ENCODE data around the gene HTR7.
"Not testable (repeated sequence)": the region's sequence is repeated elsewhere in the genome, so short reads cannot be mapped to it uniquely, and the experiment has no call there.

HTR7 gene

GRCh38 chr10:90832111-90832510 lies 25.7 kb downstream of the HTR7 start:
- H3K79me1 ChIP-seq (replicated peaks; ENCODE audit: low read length, poor library complexity, severe bottlenecking) = no peaks in the 10 kb centered on the region
- no peak overlapping the region for H2AFZ ChIP-seq (ENCODE audit: low read depth, low read length)
- H3K9me3 ChIP-seq (ENCODE audit: control insufficient read depth, low read length) = no peaks in the 10 kb centered on the region
- no peak overlapping the region for H2BK15ac ChIP-seq (ENCODE audit: low read depth, poor library complexity, severe bottlenecking)
- no peaks in the 10 kb centered on the region for H3K27me3 ChIP-seq (ENCODE audit: control insufficient read depth in 1 of 2, insufficient read depth in 1 of 2, low read length in 2 of 2)
- no peak overlapping the region for H3K14ac ChIP-seq (ENCODE audit: low read length in 2 of 2)
- no peak overlapping the region for H2BK120ac ChIP-seq (ENCODE audit: low read depth, low read length)
- H3K4me3 ChIP-seq (ENCODE audit: insufficient read depth in 1 of 2, low read depth in 1 of 2, low read length in 2 of 2) = no peak overlapping the region
- H3K9ac ChIP-seq (ENCODE audit: low read length) = no peak overlapping the region
- peak overlapping the region; percentile 39 for H4K91ac ChIP-seq (ENCODE audit: low read length)
- H3K4me1 ChIP-seq (ENCODE audit: control insufficient read depth, insufficient read depth, low read depth, low read length) = peaks cover 1% of the 10 kb centered on the region
- H4K8ac ChIP-seq (ENCODE audit: low read length) = no peak overlapping the region
- no peak overlapping the region for H3K4ac ChIP-seq (ENCODE audit: low read depth in 1 of 2, low read length in 2 of 2)
- no peak overlapping the region for H2BK12ac ChIP-seq (ENCODE audit: low read length in 2 of 2)
- DNase-seq = no peak
- no peak overlapping the region for H2AK5ac ChIP-seq (ENCODE audit: low read length, severe bottlenecking)
- no peak overlapping the region for H3K18ac ChIP-seq (ENCODE audit: low read depth in 1 of 2, low read length in 2 of 2)
- no peak overlapping the region for H2BK5ac ChIP-seq (ENCODE audit: low read depth, low read length, poor library complexity, severe bottlenecking)
- H3K36me3 ChIP-seq (ENCODE audit: control insufficient read depth in 1 of 2, insufficient read depth in 2 of 2, low read depth in 1 of 2, low read length in 2 of 2) = no peaks in the 10 kb centered on the region
- H3K23ac ChIP-seq (ENCODE audit: low read length in 2 of 2) = no peak overlapping the region
- WGBS = 95% methylated on average over 17 of the region's 17 CpGs
- no peak overlapping the region for H3K4me2 ChIP-seq (ENCODE audit: low read length, poor library complexity, severe bottlenecking)
- no peak overlapping the region for H3K27ac ChIP-seq (ENCODE audit: low read length, poor library complexity, severe bottlenecking)

DNA sequence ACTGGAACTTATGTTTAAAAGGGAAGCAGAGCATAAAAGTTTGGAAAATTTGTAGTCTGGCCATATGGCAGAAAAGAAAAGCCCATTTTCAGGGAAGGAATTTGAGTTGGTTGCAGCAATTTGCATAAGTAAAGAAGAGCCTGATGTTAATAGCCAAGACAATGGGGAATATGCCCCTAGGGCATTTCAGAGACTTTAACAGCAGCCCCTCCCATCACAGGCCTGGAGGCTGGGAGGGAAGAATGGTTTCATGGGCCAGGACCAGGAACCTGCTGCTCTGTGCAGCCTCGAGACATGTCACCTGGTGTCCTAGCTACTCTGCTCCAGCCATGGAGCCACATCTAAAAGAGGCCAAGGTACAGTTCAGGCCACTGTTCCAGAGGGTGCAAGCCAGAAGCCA lies 35.3 kb downstream of the HTR7 start:
- Histone ChIP-seq H2BK5ac (ENCODE audit: low read depth, low read length, poor library complexity, severe bottlenecking) (no peak overlapping the region), H3K4me2 (ENCODE audit: low read length, poor library complexity, severe bottlenecking) (no peak overlapping the region), H3K36me3 (ENCODE audit: control insufficient read depth in 1 of 2, insufficient read depth in 2 of 2, low read depth in 1 of 2, low read length in 2 of 2) (no peaks in the 10 kb centered on the region), H3K27ac (ENCODE audit: low read length, poor library complexity, severe bottlenecking) (no peak overlapping the region), H3K4ac (ENCODE audit: low read depth in 1 of 2, low read length in 2 of 2) (no peak overlapping the region), H3K4me1 (ENCODE audit: control insufficient read depth, insufficient read depth, low read depth, low read length) (no peaks in the 10 kb centered on the region), H3K18ac (ENCODE audit: low read depth in 1 of 2, low read length in 2 of 2) (no peak overlapping the region), H2BK120ac (ENCODE audit: low read depth, low read length) (no peak overlapping the region), H4K91ac (ENCODE audit: low read length) (no peak overlapping the region), H3K79me1 (replicated peaks; ENCODE audit: low read length, poor library complexity, severe bottlenecking) (no peaks in the 10 kb centered on the region), H3K9me3 (ENCODE audit: control insufficient read depth, low read length) (peaks cover 13% of the 10 kb centered on the region), H3K27me3 (ENCODE audit: control insufficient read depth in 1 of 2, insufficient read depth in 1 of 2, low read length in 2 of 2) (no peaks in the 10 kb centered on the region), H2AFZ (ENCODE audit: low read depth, low read length) (no peak overlapping the region), H4K8ac (ENCODE audit: low read length) (no peak overlapping the region), H2BK12ac (ENCODE audit: low read length in 2 of 2) (no peak overlapping the region), H2AK5ac (ENCODE audit: low read length, severe bottlenecking) (no peak overlapping the region), H3K23ac (ENCODE audit: low read length in 2 of 2) (no peak overlapping the region), H2BK15ac (ENCODE audit: low read depth, poor library complexity, severe bottlenecking) (no peak overlapping the region), H3K14ac (ENCODE audit: low read length in 2 of 2) (no peak overlapping the region), H3K9ac (ENCODE audit: low read length) (no peak overlapping the region), H3K4me3 (ENCODE audit: insufficient read depth in 1 of 2, low read depth in 1 of 2, low read length in 2 of 2) (no peak overlapping the region)
- DNase-seq = no peak
- WGBS = 68% methylated on average over 1 of the region's 1 CpG

DNA sequence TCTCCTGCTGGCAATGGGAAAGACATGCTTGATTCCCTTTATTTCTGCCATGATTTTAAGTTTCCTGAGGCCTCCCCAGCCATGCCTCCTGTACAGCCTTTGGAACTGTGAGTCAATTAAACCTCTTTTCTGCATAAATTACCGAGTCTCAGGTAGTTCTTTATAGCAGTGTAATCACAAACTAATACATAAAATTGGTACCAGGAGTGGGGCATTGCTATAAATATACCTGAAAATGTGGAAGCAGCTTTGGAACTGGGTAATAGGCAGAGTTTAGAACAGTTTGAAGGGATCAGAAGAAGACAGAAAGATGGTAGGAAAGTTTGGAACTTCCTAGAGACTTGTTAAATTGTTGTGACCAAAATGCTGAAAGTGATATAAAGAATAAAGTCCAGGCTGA lies 36.0 kb downstream of the HTR7 start:
- DNase-seq; H3K4me2 ChIP-seq (ENCODE audit: low read length, poor library complexity, severe bottlenecking); H2BK12ac ChIP-seq (ENCODE audit: low read length in 2 of 2); H3K9ac ChIP-seq (ENCODE audit: low read length); H3K18ac ChIP-seq (ENCODE audit: low read depth in 1 of 2, low read length in 2 of 2); H3K79me1 ChIP-seq (replicated peaks; ENCODE audit: low read length, poor library complexity, severe bottlenecking); H3K4me3 ChIP-seq (ENCODE audit: insufficient read depth in 1 of 2, low read depth in 1 of 2, low read length in 2 of 2); H3K27me3 ChIP-seq (ENCODE audit: control insufficient read depth in 1 of 2, insufficient read depth in 1 of 2, low read length in 2 of 2); H2BK15ac ChIP-seq (ENCODE audit: low read depth, poor library complexity, severe bottlenecking); H2BK120ac ChIP-seq (ENCODE audit: low read depth, low read length); H3K27ac ChIP-seq (ENCODE audit: low read length, poor library complexity, severe bottlenecking); H3K4ac ChIP-seq (ENCODE audit: low read depth in 1 of 2, low read length in 2 of 2); H4K91ac ChIP-seq (ENCODE audit: low read length); H2AK5ac ChIP-seq (ENCODE audit: low read length, severe bottlenecking); H4K8ac ChIP-seq (ENCODE audit: low read length); H2AFZ ChIP-seq (ENCODE audit: low read depth, low read length); H3K14ac ChIP-seq (ENCODE audit: low read length in 2 of 2); H3K36me3 ChIP-seq (ENCODE audit: control insufficient read depth in 1 of 2, insufficient read depth in 2 of 2, low read depth in 1 of 2, low read length in 2 of 2); H2BK5ac ChIP-seq (ENCODE audit: low read depth, low read length, poor library complexity, severe bottlenecking); H3K4me1 ChIP-seq (ENCODE audit: control insufficient read depth, insufficient read depth, low read depth, low read length); H3K23ac ChIP-seq (ENCODE audit: low read length in 2 of 2): not testable (repeated sequence)
- no CpG with 5 or more reads among the region's 1 CpG for WGBS
- peaks cover 13% of the 10 kb centered on the region for H3K9me3 ChIP-seq (ENCODE audit: control insufficient read depth, low read length)

GRCh38 chr10:90819911-90820310 lies 37.9 kb downstream of the HTR7 start:
- Histone ChIP-seq H3K14ac (ENCODE audit: low read length in 2 of 2) (no peak overlapping the region), H3K23ac (ENCODE audit: low read length in 2 of 2) (no peak overlapping the region), H3K9me3 (ENCODE audit: control insufficient read depth, low read length) (peaks cover 11% of the 10 kb centered on the region), H3K36me3 (ENCODE audit: control insufficient read depth in 1 of 2, insufficient read depth in 2 of 2, low read depth in 1 of 2, low read length in 2 of 2) (no peaks in the 10 kb centered on the region), H2BK120ac (ENCODE audit: low read depth, low read length) (no peak overlapping the region), H3K4me3 (ENCODE audit: insufficient read depth in 1 of 2, low read depth in 1 of 2, low read length in 2 of 2) (no peak overlapping the region), H3K9ac (ENCODE audit: low read length) (no peak overlapping the region), H3K4ac (ENCODE audit: low read depth in 1 of 2, low read length in 2 of 2) (no peak overlapping the region), H2BK5ac (ENCODE audit: low read depth, low read length, poor library complexity, severe bottlenecking) (no peak overlapping the region), H3K4me2 (ENCODE audit: low read length, poor library complexity, severe bottlenecking) (no peak overlapping the region), H3K18ac (ENCODE audit: low read depth in 1 of 2, low read length in 2 of 2) (no peak overlapping the region), H3K27ac (ENCODE audit: low read length, poor library complexity, severe bottlenecking) (no peak overlapping the region), H2AK5ac (ENCODE audit: low read length, severe bottlenecking) (no peak overlapping the region), H2AFZ (ENCODE audit: low read depth, low read length) (no peak overlapping the region), H3K79me1 (replicated peaks; ENCODE audit: low read length, poor library complexity, severe bottlenecking) (no peaks in the 10 kb centered on the region), H2BK15ac (ENCODE audit: low read depth, poor library complexity, severe bottlenecking) (no peak overlapping the region), H3K27me3 (ENCODE audit: control insufficient read depth in 1 of 2, insufficient read depth in 1 of 2, low read length in 2 of 2) (no peaks in the 10 kb centered on the region), H2BK12ac (ENCODE audit: low read length in 2 of 2) (no peak overlapping the region), H3K4me1 (ENCODE audit: control insufficient read depth, insufficient read depth, low read depth, low read length) (no peaks in the 10 kb centered on the region), H4K8ac (ENCODE audit: low read length) (no peak overlapping the region), H4K91ac (ENCODE audit: low read length) (no peak overlapping the region)
- DNase-seq = no peak

All from mesenchymal stem cell (in vitro differentiated cells and primary cell).